Vagina (tissue), 2 donors: Measurements from ENCODE around the gene CRY2. TPM values are rescaled to one million over a fixed set of nuclear protein-coding genes. Genes with fewer than 3 reads are reported as not detected.

Source experiments
- DNase-seq, 2 donors: peaks; one replicate each; pipeline ENCODE4 v3.0.0-alpha.2; 2017; ENCODE audit errors: extremely low spot score in 2 of 2
- H3K27ac ChIP-seq: fragments of 200-600 bp; sonication (generic); one replicate; pipeline ENCODE4 v1.5.1; 2019
- H3K27me3 ChIP-seq: fragments of 200-600 bp; sonication (generic); one replicate; pipeline ENCODE4 v1.5.1; 2019
- H3K36me3 ChIP-seq, 2 donors: fragments of 200-600 bp; sonication (generic); one replicate each; pipeline ENCODE4 v1.5.1; 2017 to 2019
- H3K4me1 ChIP-seq: fragments of 200-600 bp; sonication (generic); one replicate; pipeline ENCODE4 v1.5.1; 2019
- H3K4me3 ChIP-seq, 2 donors: fragments of 200-600 bp; sonication (generic); 1 replicate in 1 of 2; 2 replicates in 1 of 2; pipeline ENCODE4 v1.5.1; 2016 to 2019
- H3K9me3 ChIP-seq: fragments of 200-600 bp; sonication (generic); one replicate; pipeline ENCODE4 v1.5.1; 2019
- CTCF ChIP-seq, 3 experiments: fragments of 450-650 bp in 2 of 3; fragments of 200-600 bp in 1 of 3; sonication (generic) in 1 of 3; IDR thresholded peaks; one replicate each; pipeline ENCODE4 v1.5.1; 2017 to 2019; ENCODE audit warnings: antibody characterized with exemption in 3 of 3, mild to moderate bottlenecking in 2 of 3, moderate library complexity in 2 of 3
- POLR2A ChIP-seq, 2 donors: fragments of 450-650 bp; IDR thresholded peaks; one replicate each; pipeline ENCODE4 v1.6.1; 2017; ENCODE audit warnings: antibody characterized with exemption in 2 of 2, mild to moderate bottlenecking in 2 of 2, moderate library complexity in 2 of 2
- POLR2AphosphoS5 ChIP-seq, 2 donors: sonication (generic); formaldehyde crosslinking; IDR thresholded peaks; one replicate each; pipeline ENCODE4 v1.9.0; 2017; ENCODE audit warnings: antibody characterized with exemption in 2 of 2, mild to moderate bottlenecking in 2 of 2, low read depth in 1 of 2; ENCODE audit not compliant: insufficient read depth in 1 of 2
- intact Hi-C: fragments of 100-400 bp; cut with DNase I; formaldehyde crosslinking; loops from one replicate; pipeline ENCODE4 v1.15.1; 2023
- total RNA-seq: library from RNA; depleted of rRNA; stranded (reverse); fragments of >200 nt; gene quantifications from one replicate; pipeline ENCODE4 v1.2.3, GENCODE V29; 2016

Gene CRY2
- total RNA-seq, 1 donor from 2014 or later = 54.3 TPM

- no peak overlapping the region for H3K27ac ChIP-seq
- no peak for DNase-seq
- TF ChIP-seq CTCF (IDR thresholded peaks at IDR 0.05) (no peak), POLR2AphosphoS5 (IDR thresholded peaks at IDR 0.05; ENCODE audit: insufficient read depth in 1 of 2, low read depth in 1 of 2) (no peak), POLR2A (IDR thresholded peaks at IDR 0.05) (no peak)
- no peaks in the 10 kb centered on the region for H3K36me3 ChIP-seq
- no peaks in the 10 kb centered on the region for H3K9me3 ChIP-seq
- intact Hi-C loops = no loop called here
- H3K4me3 ChIP-seq = no peak overlapping the region
- H3K4me1 ChIP-seq = peaks cover 13% of the 10 kb centered on the region
- H3K27me3 ChIP-seq = no peaks in the 10 kb centered on the region
These were observed 48.4 kb downstream of the CRY2 start for GRCh38 chr11:45895553-45896259.

GRCh38 chr11:45896422-45896984 is 49.2 kb downstream of the CRY2 start:
- H3K27me3 ChIP-seq = no peaks in the 10 kb centered on the region

GRCh38 chr11:45897556-45897955 is 50.3 kb downstream of the CRY2 start:
- H3K27ac ChIP-seq = no peak overlapping the region
- H3K4me3 ChIP-seq = no peak overlapping the region
- H3K9me3 ChIP-seq = no peaks in the 10 kb centered on the region
- DNase-seq = no peak
- no peaks in the 10 kb centered on the region for H3K27me3 ChIP-seq
- TF ChIP-seq POLR2A (IDR thresholded peaks at IDR 0.05) = no peak
- no peak for TF ChIP-seq CTCF (IDR thresholded peaks at IDR 0.05)
- no peak for TF ChIP-seq POLR2AphosphoS5 (IDR thresholded peaks at IDR 0.05; ENCODE audit: insufficient read depth in 1 of 2, low read depth in 1 of 2)
- peaks cover 0 to 5% of the 10 kb centered on the region in 2 donors for H3K36me3 ChIP-seq
- peaks cover 22% of the 10 kb centered on the region for H3K4me1 ChIP-seq
- intact Hi-C loops = no loop called here

More at GRCh38 chr11:45896422-45896984, 49.2 kb downstream of the CRY2 start:
- Histone ChIP-seq H3K4me1 (peaks cover 21% of the 10 kb centered on the region), H3K36me3 (no peaks in the 10 kb centered on the region), H3K4me3 (no peak overlapping the region), H3K27ac (no peak overlapping the region), H3K9me3 (no peaks in the 10 kb centered on the region)
- intact Hi-C loops = no loop called here
- TF ChIP-seq CTCF (IDR thresholded peaks at IDR 0.05) (no peak), POLR2A (IDR thresholded peaks at IDR 0.05) (no peak), POLR2AphosphoS5 (IDR thresholded peaks at IDR 0.05; ENCODE audit: insufficient read depth in 1 of 2, low read depth in 1 of 2) (no peak)
- no peak for DNase-seq

GRCh38 chr11:45899086-45899447 is 51.8 kb downstream of the CRY2 start:
- Histone ChIP-seq H3K27ac (peak overlapping the region; percentile 66), H3K4me1 (peaks cover 22% of the 10 kb centered on the region), H3K4me3 (peak overlapping the region; percentile 51 to 77), H3K9me3 (no peaks in the 10 kb centered on the region), H3K36me3 (peaks cover 0 to 6% of the 10 kb centered on the region in 2 donors), H3K27me3 (no peaks in the 10 kb centered on the region)
- intact Hi-C loops = no loop called here
- DNase-seq = no peak
- TF ChIP-seq POLR2AphosphoS5 (IDR thresholded peaks at IDR 0.05; ENCODE audit: insufficient read depth in 1 of 2, low read depth in 1 of 2) (no peak), CTCF (IDR thresholded peaks at IDR 0.05) (no peak), POLR2A (IDR thresholded peaks at IDR 0.05) (no peak)
